ENCODE data around the gene TOP1.

TOP1 gene

GRCh38 chr20:41148942-41149341 lies 120.3 kb downstream of the TOP1 start:
- DNase-seq: no peak

GRCh38 chr20:41150664-41151063 lies 122.0 kb downstream of the TOP1 start:
- peak; percentile 29 for DNase-seq

- DNase-seq: no peak
Measured at GRCh38 chr20:41151134-41151869, 122.7 kb downstream of the TOP1 start.

GRCh38 chr20:41152108-41152757 lies 123.6 kb downstream of the TOP1 start:
- DNase-seq: no peak

- DNase-seq: no peak
Measured at GRCh38 chr20:41154436-41155176, 126.0 kb downstream of the TOP1 start.

- DNase-seq: no peak
Measured at GRCh38 chr20:41155261-41155660, 126.6 kb downstream of the TOP1 start.

GRCh38 chr20:41158082-41158625 lies 129.5 kb downstream of the TOP1 start:
- DNase-seq: no peak

- DNase-seq: no peak
Measured at GRCh38 chr20:41159547-41159946, 130.9 kb downstream of the TOP1 start.

- no peak for DNase-seq
Measured at GRCh38 chr20:41160686-41161085, 132.1 kb downstream of the TOP1 start.

GRCh38 chr20:41161886-41162285 lies 133.3 kb downstream of the TOP1 start:
- DNase-seq: no peak

- DNase-seq: no peak
Measured at GRCh38 chr20:41162396-41162795, 133.8 kb downstream of the TOP1 start.

GRCh38 chr20:41163821-41164220 lies 135.2 kb downstream of the TOP1 start:
- DNase-seq: no peak

GRCh38 chr20:41165001-41165882 lies 136.6 kb downstream of the TOP1 start:
- no peak for DNase-seq

- no peak for DNase-seq
Measured at GRCh38 chr20:41166201-41167117, 137.8 kb downstream of the TOP1 start.

- DNase-seq: no peak
Measured at GRCh38 chr20:41167118-41167470, 138.5 kb downstream of the TOP1 start.

- no peak for DNase-seq
Measured at GRCh38 chr20:41167481-41168253, 139.0 kb downstream of the TOP1 start.

GRCh38 chr20:41168281-41169161 lies 139.9 kb downstream of the TOP1 start:
- DNase-seq: no peak

- DNase-seq: no peak
Measured at GRCh38 chr20:41169162-41169690, 140.6 kb downstream of the TOP1 start.

GRCh38 chr20:41169791-41170351 lies 141.2 kb downstream of the TOP1 start:
- DNase-seq: no peak
